ENCODE measurements around the gene AFG1L. TPM values are rescaled to one million over a fixed set of nuclear protein-coding genes. Genes with fewer than 3 reads are reported as not detected.

Gene AFG1L
- polyA plus RNA-seq, 1 of the 3 experiments (the other 2 are of a cell fraction) = 0.71 TPM

GRCh38 chr6:108541843-108542759 is 247.2 kb downstream of the AFG1L start (continued):
- TF ChIP-seq EZH2phosphoT487 (IDR thresholded peaks at IDR 0.05; ENCODE audit: borderline replicate concordance, low read depth) (no peak), FOXJ3 (CRISPR knock-in tag; IDR thresholded peaks at IDR 0.05) (no peak), ELF1 (IDR thresholded peaks at IDR 0.05) (no peak), RFX5 (IDR thresholded peaks at IDR 0.05; ENCODE audit: low read length) (0 out of 2 replicates have a peak, but pooled peaks have one; percentile 9), CHD2 (IDR thresholded peaks at IDR 0.05; ENCODE audit: low read length, partially characterized antibody) (no peak), IRF3 (IDR thresholded peaks at IDR 0.05; ENCODE audit: low read depth, low read length) (no peak), FOXM1 (IDR thresholded peaks at IDR 0.05; ENCODE audit: low read depth) (no peak), GABPA (IDR thresholded peaks at IDR 0.05; ENCODE audit: low read depth) (no peak), CTCF (IDR thresholded peaks at IDR 0.05) (peak; percentile 92), TCF12 (IDR thresholded peaks at IDR 0.05) (no peak)

GRCh38 chr6:108543175-108543940 is 248.5 kb downstream of the AFG1L start:
- Histone ChIP-seq H3K36me3 (replicated peaks in 1 of 2; ENCODE audit: control insufficient read depth in 1 of 2, insufficient read depth in 2 of 2, low read length in 1 of 2) (no peaks in the 10 kb centered on the region), H3K27me3 (ENCODE audit: insufficient read depth) (no peaks in the 10 kb centered on the region), H3K9me3 (no peaks in the 10 kb centered on the region; the same call in none of the 2 replicates), H4K20me1 (ENCODE audit: insufficient read depth) (no peaks in the 10 kb centered on the region), H3K4me1 (ENCODE audit: control insufficient read depth in 1 of 2, insufficient read depth in 2 of 2, low read depth in 1 of 2, low read length in 1 of 2) (peaks cover 0 to 11% of the 10 kb centered on the region in 2 experiments; a peak in 1 of 4 replicates), H2AFZ (ENCODE audit: low read depth) (no peak overlapping the region), H3K9ac (no peak overlapping the region), H3F3A (replicated peaks; ENCODE audit: insufficient read depth) (no peaks in the 10 kb centered on the region), H3K4me2 (no peak overlapping the region), H3K4me3 (ENCODE audit: low read depth in 2 of 2, low read length in 1 of 2) (no peak overlapping the region), H3K27ac (ENCODE audit: low read depth in 2 of 2, low read length in 1 of 2) (no peak overlapping the region), H3K9me2 (no peaks in the 10 kb centered on the region), H3K79me2 (ENCODE audit: insufficient read depth) (no peaks in the 10 kb centered on the region)
- CTCF ChIA-PET = interaction anchor here (0.8 to 8.1 kb wide), 14 partner anchors 8 to 535 kb away, joined by 3 to 115 read pairs (median 11); no protein-coding TSS in a partner anchor
- no peak for DNase-seq
- WGBS (ENCODE audit: low lambda C conversion rate) = 78% methylated on average over 7 of the region's 7 CpGs
- no peak for TF ChIP-seq YY1 (IDR thresholded peaks at IDR 0.05; ENCODE audit: low read depth)
- no peak for TF ChIP-seq SIN3A (IDR thresholded peaks at IDR 0.05; ENCODE audit: borderline replicate concordance, low read depth, low read length)
- no peak for TF ChIP-seq GABPA (IDR thresholded peaks at IDR 0.05; ENCODE audit: low read depth)
- no peak for TF ChIP-seq REST (IDR thresholded peaks at IDR 0.05; ENCODE audit: low read depth, low read length)
- no peak for TF ChIP-seq MXI1 (IDR thresholded peaks at IDR 0.05; ENCODE audit: low read depth, low read length)
- no peak for TF ChIP-seq USF1 (IDR thresholded peaks at IDR 0.05; ENCODE audit: borderline replicate concordance, low read depth)
- TF ChIP-seq FOXM1 (IDR thresholded peaks at IDR 0.05; ENCODE audit: low read depth) = no peak
- TF ChIP-seq EZH2phosphoT487 (IDR thresholded peaks at IDR 0.05; ENCODE audit: borderline replicate concordance, low read depth) = no peak
- TF ChIP-seq RCOR1 (IDR thresholded peaks at IDR 0.05; ENCODE audit: low read length) = no peak
- TF ChIP-seq NRF1 (IDR thresholded peaks at IDR 0.05; ENCODE audit: low read depth, low read length) = no peak
- no peak for TF ChIP-seq FOXJ3 (CRISPR knock-in tag; IDR thresholded peaks at IDR 0.05)
- no peak for TF ChIP-seq RFX5 (IDR thresholded peaks at IDR 0.05; ENCODE audit: low read length)
- POLR2A ChIA-PET = interaction anchor here (1.3 kb wide), 1 partner anchor 466 kb away, joined by 3 read pairs; no protein-coding TSS in a partner anchor

Measured in SK-N-SH (cell line).